OCI-LY3 (cell line): ENCODE data around the gene ABCA4.

Experiments used
- CTCF ChIP-seq: fragments of 200-600, 300-600 bp; sonication (generic); IDR thresholded peaks from 2 replicates; pipeline ENCODE4 v1.5.1; 2014; ENCODE audit warnings: antibody characterized with exemption, low read length, low read depth
- EZH2phosphoT487 ChIP-seq: fragments of 200-600 bp; shearing (Covaris generic); IDR thresholded peaks from 2 replicates; pipeline ENCODE4 v1.6.1; 2018; ENCODE audit warnings: antibody characterized with exemption, mixed run types, low read depth

- TF ChIP-seq CTCF: no peak
- TF ChIP-seq EZH2phosphoT487: no peak
These were observed 83.3 kb downstream of the ABCA4 start for GRCh38 chr1:94037392-94038229.
